ENCODE measurements around the gene SFXN3.

SFXN3 gene

DNA sequence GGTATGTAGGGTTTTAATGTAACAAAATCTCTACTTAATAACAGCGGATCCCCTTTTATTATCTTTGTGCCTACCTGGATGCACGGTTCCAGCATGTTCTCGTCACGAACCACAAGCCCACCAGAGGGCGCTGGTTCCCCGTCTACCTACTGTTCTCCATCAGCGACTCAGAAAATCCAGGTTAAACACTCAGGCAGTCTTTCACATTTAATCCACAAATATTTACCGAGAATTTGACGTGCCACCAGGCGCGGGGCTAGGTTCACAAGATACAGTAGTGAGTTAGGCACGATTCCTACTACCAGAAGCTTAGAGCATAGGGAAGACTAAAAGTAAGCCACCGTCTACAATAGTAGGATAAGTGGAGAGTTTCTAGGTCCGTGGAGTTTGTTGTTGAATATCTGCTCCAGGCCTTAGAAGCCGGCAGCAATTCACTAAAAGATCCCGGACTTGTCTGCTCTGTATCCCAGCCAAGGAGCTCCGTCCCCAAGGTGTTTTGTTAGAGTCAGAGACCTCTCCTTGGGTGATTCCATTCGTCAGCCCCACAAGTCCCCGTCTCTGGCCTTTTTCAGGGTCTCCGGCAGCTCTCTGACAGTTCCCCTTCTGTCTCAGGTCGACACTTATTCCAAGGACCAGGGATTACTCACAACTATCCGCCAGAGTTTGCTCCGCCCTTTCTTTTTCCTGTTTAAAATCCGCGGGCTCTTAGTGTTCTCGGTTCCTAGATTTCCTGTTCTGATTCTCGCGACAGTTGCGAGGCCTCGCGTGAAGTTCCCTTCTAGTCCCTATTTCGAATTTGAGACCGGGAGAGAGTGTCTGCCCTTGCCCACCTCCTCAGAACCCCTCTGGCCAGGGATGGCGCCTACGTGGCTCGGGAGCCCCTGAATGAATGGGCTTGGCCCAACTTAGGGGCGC, 29.3 kb downstream of the SFXN3 start:
- peak in 12 of 14 donors; percentile 16 to 95 (median 88) for DNase-seq

DNA sequence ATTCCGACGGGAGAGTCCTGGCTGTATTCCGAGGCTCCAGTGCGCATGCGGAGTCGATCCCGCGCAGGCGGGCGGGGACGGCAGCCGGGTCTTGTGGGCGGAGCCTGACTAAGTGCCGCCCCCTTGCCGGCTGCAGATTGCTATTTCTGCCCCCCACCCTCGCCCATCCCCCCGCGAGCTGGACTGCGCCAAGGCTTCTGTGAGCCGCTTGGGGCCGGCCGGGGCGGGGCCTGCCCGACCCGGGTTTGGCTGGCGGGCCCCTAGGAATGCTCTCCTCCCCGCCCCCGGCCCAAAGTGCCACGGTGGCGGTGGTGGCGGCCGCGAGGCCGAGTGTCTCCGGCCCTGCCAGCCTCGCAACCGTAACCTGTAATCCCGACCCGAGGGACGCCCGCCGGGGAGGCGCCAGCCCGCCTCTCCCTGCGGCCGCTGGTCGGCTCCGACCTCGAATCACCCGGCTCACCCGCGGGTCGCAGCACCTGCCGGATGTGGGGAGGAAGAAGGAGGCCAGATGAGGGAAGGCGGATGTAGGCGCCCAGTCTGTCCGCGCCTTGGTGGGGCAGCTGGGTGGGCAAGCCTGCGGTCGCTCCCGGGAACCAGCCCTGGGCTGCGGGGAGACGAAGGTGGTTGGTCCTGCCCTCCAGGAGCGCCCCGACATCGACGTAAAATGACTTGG, 30.1 kb downstream of the SFXN3 start:
- peak in 9 of 14 donors; percentile 47 to 94 (median 81) for DNase-seq

DNA sequence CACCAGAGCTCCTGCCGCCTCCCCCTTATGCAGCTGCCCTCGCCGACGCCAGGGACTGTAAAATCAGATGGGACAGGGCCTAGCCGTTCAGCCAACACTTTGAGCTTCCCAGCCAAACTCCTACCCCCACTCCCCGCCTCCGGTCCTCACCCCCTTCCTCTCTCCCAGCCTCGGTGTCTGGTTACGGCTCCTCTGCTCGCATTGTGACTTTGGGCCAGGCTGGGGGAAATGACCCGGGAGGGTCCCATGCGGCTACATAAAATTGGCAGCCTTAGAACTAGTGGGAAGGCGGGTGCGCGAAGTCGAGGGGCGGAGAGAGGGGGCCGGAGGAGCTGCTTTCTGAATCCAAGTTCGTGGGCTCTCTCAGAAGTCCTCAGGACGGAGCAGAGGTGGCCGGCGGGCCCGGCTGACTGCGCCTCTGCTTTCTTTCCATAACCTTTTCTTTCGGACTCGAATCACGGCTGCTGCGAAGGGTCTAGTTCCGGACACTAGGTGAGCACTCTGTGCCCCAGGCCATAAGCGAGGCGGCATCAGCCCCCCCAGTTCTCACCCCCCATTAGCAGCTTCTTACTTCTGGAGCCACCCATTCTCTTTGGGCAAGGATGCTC, 30.7 kb downstream of the SFXN3 start, which contains the start of gene KAZALD1:
Gene KAZALD1 (plus strand): TSS at position 366 of the 608 bp plus-strand sequence. CDS start 604 bp downstream, outside the sequence.
- DNase-seq: no peak

DNA sequence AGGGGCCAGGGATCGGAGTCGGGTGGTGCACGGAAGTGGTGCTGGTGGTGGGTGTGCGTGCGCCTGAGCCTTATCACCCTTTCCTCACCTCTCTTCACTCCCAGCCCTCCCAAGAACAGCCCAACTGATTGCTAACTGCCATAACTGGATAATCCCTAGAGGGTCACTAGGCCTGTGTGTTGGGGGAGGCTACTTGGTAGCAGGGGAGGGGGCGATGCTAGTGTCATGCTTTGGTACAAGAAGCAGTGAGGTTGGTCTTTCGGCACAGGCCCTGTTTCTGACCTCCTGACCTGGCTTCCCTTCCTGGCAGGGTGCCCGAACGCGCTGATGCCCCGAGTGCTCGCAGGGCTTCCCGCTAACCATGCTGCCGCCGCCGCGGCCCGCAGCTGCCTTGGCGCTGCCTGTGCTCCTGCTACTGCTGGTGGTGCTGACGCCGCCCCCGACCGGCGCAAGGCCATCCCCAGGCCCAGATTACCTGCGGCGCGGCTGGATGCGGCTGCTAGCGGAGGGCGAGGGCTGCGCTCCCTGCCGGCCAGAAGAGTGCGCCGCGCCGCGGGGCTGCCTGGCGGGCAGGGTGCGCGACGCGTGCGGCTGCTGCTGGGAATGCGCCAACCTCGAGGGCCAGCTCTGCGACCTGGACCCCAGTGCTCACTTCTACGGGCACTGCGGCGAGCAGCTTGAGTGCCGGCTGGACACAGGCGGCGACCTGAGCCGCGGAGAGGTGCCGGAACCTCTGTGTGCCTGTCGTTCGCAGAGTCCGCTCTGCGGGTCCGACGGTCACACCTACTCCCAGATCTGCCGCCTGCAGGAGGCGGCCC, 31.4 kb downstream of the SFXN3 start:
- DNase-seq: peak in 1 of 14 donors; percentile 13

DNA sequence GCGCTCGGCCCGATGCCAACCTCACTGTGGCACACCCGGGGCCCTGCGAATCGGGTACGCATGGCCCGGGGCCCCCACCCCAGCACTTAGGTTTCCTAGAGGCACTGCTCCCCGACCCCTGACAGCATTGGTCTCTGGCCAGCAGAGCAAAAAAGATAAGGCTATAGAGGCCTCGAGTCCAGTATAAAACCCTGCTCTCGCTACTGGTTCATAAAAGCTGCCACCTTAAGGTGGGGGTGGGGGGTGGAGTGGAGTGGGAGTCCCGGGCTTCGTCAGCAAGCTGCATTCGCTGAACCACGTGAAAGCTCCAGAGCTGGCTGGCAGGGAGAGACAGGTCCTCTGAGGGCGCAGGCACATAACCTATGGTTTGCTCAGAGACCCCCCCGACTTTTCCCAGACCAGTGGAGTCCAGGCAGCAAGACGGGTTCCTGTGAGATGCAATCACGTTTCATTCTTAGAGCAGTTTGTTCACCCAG, 32.1 kb downstream of the SFXN3 start:
- DNase-seq: no peak

DNA sequence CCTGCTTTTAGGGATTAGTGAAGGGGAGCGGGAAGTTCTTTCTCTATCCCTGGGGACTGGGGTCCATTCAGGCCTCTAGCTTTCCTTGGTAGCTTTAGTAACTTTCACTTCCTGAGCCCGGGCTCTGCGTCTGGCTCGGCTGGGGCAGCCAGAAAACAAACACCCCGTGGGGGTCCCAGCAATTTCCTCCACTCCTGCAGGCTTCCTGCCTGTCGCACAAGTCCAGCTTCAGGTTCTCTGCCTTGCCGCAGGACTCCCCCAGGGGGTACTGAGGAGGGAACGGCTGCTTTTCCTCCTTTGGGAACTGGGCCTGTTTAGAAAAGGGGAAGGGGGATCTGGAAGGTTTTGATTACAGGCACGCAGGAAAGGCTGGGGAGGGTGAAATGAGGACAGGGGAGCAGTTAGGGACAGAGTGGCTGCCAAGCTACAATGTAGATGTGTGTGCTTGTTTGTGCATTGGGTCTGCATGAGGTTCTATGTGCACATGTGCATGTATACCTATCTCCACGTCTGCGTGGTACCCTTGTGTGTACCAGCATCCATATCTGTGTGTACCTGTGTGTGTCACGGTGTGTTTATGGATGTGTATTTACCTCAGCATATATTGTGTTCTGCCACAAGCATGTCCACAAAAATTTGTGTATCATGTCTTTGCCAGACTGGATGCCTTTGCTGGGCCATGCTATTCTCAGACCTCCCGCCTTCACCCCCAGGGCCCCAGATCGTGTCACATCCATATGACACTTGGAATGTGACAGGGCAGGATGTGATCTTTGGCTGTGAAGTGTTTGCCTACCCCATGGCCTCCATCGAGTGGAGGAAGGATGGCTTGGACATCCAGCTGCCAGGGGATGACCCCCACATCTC, 32.7 kb downstream of the SFXN3 start:
- no peak for DNase-seq

DNA sequence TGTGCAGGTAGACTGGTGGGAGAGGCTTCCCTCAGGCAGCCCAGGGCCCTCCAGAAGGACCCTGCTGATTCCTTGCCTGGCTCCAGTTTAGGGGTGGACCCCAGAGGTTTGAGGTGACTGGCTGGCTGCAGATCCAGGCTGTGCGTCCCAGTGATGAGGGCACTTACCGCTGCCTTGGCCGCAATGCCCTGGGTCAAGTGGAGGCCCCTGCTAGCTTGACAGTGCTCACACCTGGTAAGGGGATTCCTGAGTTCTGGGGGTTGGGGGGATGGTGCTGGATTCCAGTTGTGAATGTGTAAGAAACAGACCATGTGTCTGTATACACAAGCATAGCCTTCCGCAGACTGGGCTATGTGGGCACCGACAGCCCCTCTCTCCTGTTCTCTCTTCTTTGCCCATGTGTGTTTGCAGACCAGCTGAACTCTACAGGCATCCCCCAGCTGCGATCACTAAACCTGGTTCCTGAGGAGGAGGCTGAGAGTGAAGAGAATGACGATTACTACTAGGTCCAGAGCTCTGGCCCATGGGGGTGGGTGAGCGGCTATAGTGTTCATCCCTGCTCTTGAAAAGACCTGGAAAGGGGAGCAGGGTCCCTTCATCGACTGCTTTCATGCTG, 33.5 kb downstream of the SFXN3 start:
- DNase-seq: no peak

DNA sequence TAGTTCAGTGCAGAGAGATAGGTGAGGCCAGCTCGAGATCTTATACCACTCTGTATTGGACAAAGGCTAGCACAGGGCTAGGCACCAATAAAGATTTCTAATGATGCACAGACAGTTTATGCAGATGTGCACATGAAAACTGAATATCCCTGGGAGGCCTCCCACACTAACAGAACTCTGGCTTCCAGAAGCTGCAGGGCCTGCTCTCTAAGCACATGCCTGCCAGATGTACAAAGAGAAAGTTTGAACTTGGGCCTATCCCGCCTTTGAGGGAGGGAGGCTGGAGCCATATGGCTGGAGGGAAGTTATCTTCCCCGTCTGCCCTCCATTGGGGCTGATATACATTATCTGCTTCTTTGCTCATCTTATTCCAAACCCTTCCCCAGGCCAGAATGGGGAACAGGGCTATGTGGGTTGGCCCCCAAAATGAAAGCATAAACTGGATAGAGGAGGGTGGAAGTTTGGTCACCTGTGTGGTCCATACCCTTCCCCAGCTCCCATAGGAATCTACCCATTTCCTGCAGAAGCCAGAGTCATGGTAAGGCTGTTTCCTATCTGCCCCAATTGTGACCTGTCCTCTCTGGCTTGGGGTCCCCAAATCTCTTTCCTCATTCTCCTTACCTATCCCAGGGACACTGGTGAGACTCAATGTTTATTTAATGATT, 34.6 kb downstream of the SFXN3 start:
- DNase-seq: no peak

DNA sequence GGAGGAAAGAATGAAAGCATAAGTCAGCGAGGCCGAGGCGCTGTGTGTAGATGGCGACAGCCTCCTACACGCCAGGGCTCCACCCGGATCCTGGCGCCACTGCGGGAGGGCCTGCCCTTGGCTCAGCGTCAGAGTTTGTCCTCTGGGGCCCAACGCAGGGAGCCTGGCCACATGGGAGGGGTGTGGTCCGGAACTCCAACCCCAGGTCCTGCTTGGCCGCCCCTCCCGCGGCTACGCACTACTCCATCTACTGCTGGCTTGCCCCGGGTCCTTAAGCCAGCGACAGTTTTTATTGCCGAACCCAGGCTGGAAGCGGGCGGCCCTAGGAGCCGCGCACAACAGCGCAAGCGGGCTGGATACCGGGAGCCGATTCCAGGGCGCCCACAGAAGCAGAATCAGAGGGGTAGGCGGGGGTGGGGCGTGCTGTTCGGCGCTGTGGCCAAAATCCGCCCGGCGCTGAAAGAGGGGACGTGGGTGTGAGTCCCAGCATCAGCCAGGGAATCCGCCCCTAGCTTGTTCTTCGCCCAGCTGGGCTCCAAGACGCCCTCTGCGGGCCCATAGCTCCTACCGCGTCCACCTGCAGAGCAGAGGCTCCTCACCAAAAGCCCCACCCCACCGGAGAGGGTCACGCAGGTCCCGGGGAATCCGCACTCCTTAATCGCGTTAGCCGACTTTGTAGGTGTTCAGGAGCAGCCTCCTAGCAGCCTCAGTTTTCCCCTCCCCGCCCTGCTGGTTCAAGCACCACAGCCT, 35.3 kb downstream of the SFXN3 start:
- DNase-seq: no peak

DNA sequence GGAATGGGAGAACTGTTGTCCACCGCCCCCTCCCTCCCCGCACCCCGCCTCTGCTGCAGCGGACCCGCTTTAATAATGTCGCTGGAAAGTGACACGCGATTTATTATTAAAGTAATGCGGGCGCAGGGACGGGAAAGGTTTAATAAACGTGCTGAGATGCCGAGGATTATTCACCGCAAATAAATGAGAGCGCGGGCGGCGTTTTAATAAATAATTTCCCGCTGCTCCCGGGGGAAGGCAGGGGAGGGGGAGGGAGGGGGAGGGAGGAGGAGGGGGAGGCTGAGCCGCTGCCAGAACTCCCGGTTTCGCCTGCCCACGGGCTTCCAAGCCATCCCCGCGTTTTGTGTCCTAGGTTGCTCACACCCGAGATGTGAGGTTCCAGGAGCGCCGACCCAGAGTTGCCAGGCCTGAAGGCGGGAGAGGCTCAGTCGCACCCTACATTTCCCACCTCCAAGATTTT, 35.9 kb downstream of the SFXN3 start:
- no peak for DNase-seq

DNA sequence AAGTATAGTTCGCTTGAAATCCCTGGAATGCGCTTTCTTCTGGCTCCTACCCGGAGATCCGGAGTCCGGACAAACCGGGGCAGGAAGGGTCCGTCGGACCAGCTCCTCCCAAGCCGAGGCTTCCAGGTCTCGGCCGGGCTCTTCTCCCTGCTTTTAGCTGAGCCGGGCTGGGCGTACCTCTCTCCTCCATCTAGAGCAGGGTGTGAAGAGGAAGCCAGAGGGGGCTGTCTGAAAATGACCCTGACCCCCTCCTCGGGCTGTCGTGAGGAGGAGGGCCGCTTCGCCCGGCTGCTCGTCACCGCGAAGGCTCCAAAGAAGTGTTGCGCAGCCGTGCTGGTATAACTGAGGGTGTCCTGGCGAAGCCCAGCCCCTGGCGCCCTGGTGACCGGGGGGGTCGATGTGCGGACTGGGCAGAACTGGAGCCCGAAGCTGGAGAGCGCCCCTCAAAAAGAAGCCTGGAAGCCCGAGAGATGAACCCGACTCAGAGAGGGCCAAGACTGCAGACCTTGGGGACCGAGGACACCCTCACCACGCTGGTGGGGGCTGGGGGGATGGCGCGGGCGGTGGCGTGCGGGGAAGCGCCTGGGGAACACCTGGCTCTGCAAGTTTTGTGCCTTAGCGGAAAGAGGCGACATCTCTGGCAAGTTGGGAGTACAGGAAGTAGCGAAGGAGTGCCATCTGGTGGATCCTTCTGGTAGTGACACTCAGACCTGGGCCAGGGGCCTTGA, 36.5 kb downstream of the SFXN3 start:
- DNase-seq: peak in 11 of 14 donors; percentile 10 to 66 (median 31)

DNA sequence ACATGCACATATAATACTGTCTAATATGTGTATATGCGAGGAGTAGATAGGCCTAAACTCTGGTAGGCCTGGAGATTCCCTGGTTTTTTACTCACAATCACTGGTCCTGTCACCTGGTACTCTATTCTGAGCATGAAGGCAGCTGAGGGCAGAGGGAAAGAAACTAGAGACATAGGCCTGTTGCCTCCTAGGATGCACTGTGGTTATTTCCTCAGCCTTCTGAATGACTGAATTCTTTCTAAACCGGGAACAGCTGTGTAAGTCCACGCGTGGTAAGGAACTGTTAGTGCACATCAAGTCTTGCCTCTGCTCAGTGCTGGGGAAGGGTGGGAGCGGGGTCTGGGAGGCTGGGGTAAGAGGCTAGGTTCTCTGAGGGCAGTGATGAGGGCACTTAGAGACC, 38.4 kb downstream of the SFXN3 start:
- no peak for DNase-seq

DNA sequence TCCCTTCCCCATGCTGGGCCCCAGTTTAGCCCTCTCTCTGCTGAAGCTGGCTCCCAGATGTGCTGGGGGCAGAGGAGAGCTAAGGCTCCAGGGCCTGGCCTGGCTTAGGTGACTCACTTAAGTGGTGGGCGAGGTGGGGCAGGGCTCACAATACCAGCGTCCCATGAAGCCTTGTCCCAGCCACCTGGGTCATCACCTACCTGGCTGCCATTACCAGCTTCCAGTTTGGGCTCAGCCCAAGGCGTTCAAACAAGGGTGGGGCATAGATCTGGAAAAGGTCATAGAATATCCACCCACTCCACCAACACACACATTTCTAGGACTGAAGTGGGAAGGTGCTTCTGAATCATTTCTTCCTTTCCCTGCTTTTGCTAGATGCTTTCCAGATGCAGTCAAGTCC, 39.1 kb downstream of the SFXN3 start:
- no peak for DNase-seq

DNA sequence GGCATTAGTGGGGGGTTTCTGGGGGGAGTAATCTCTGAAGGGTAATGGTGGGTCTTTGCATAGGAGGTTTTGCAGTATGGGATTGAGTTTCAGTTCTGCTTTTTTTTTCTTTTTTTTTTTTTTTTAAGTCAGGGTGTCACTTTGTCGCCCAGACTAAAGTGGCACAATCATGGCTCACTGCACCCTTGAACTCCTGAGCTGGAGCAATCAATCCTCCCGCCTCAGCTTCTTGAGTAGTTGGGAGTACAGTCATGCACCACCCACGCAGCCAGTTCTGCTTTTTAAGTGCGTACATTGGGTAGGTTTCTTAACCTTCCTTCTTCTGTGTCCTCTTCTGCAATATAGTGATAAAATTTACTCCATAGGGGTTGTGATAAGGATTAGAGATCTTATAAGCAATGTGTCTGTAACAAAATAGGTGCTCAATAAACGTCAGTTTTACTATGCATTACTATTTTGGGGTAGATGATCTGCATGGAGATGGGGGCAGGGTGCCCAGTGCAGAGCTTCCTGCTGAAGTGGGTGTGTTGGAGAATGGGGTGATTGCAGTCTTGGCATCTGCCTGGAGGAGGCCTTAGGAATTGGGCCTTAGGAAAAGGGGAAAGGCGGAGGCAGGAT, 40.3 kb downstream of the SFXN3 start:
- DNase-seq: no peak

DNA sequence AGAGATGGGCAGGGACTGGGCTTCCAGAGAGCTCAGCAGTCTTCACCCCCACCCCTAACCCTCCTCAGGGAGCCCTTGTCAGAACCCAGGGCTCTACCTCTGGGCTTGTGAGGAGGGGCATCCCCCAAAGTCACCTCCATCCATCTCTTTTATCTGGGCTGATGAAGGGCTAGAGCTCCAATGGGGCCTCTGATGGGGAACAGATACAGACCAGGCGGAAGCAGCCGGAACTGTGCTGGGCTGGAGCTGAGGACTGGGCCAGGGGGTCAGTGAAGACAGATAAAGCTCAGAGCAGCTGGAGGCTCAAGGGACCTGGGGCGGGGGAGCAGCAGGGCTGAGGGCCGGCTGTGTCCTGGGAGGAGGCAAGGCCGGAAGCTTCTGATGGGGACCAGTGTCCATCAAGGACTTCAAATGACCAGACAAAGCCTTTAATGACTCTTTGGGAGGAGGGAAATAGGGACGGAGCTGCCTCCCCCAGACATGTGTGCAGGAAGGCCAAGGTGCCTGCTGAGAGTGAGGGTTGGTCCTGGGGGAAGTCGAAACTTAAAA, 40.9 kb downstream of the SFXN3 start:
- DNase-seq: no peak

DNA sequence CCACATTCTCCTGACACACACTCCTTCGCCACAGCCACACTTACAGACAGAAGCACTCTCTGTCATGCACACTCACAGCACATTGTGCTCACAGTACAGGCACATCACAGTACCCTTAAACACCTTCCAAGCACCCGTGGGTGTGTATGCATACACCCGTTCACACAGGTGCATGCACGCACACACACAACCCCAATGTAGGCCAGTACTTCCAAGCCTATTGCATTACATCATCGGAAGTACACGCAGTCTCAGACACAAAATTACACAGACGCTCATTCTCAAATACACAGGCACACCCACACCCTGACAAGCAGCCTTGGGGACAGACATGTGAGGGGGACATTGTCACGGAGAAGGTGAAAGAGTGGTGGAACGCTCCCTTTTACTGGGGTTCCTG, 41.9 kb downstream of the SFXN3 start:
- no peak for DNase-seq

DNA sequence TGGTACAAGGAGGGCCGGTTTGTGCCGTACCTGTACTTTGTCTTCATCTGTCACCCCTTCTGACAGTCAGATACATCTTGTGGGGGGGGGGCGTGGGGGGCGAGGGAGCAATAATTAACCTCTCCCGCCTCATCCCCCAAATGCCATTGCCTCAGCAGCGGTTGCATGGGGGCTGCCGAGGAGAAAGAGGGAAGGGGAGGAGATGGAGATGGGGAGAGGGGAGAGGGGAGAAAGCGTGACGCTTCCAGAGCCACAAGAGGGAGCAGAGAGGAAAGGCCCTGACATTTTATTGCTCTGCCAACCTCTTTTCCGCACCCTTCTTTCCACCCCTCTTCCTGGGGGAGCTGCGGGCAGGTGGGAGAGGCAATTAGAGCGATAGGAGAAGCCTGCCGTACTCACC, 42.6 kb downstream of the SFXN3 start:
- no peak for DNase-seq

DNA sequence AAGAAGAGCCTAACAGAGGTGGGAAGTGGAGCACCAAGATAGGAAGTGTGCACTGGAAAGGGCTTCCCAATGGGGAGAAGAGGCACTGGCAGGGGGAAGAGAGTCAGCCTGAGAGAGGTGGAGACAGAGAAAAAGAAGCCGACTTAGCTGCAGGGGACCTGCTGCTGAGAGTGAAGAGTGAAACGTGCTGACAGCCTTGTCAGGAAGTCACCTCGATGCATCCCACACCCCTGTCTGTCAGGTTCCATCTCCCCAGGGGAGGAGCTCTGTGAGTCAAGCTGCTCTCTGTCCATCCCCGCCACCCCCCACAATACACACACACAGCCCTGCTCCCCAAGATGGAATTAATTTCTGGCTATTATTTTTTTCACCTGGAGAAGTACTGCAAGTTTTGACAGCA, 44.7 kb downstream of the SFXN3 start:
- no peak for DNase-seq

Data from C1 segment of cervical spinal cord (tissue), 14 donors.